Activated CD8-positive, alpha-beta memory T cell treated with anti-CD3 and anti-CD28 coated beads for 1 hour (primary cell): ENCODE results near the gene ACOT8.
"Not testable (repeated sequence)": the region's sequence is repeated elsewhere in the genome, so short reads cannot be mapped to it uniquely, and the experiment has no call there.

Experiments used
- DNase-seq, 2 donors: peaks; one replicate each; pipeline ENCODE4 v3.0.0-alpha.2; 2020; ENCODE audit warnings: low read depth in 1 of 2; ENCODE audit errors: extremely low read depth in 1 of 2

Gene ACOT8

DNA sequence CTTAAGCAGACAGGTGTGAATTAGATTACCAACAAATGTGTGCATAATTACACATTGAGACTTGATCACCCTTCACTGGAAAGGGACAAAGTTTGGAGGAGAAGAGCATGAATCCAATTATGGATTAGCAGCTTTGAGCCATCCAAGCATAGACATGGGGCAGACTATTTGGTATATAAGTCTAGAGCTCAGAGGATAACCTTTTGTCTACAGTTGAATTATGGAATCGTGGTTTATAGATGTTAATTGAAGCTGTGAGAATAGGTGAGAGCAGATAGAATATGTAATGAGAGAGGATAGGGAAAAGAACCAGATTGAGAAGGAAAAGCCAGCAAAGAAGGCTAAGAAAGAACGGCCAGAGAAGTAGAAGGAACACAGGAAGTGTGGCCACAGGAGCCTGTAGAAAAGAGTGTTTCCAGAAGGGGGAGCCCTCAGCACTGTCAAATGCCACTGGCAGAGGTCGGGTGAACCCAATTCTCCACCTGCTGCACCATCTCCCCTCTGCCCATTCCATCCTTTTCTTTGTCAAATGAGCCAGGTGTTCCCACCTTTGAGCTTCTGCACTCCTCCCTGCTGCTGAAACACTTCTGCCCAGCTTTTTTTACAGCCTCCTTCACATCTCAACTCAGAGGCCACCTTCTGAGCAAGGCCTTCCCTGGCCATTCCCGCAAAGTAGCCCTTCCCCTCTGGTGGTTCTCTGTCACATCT is 58.1 kb downstream of the ACOT8 start:
- DNase-seq, result peak; percentile 27 to 29

- not testable (repeated sequence) for DNase-seq
Measured at GRCh38 chr20:45797955-45798354, 59.2 kb downstream of the ACOT8 start.

- DNase-seq, result not testable (repeated sequence)
Measured at GRCh38 chr20:45797510-45797909, 59.7 kb downstream of the ACOT8 start.

GRCh38 chr20:45796337-45797065 is 60.7 kb downstream of the ACOT8 start:
- no peak for DNase-seq

- DNase-seq, result no peak
Measured at GRCh38 chr20:45792317-45793118, 64.7 kb downstream of the ACOT8 start.
